HG03457 (cell line): ENCODE data around the gene HNRNPUL1.

ENCODE experiments used
- ATAC-seq: cut with Tn5 transposase; IDR thresholded peaks from one replicate; pipeline ENCODE4 v1.9.1; 2021; ENCODE audit warnings: moderate number of reproducible peaks; ENCODE audit not compliant: unreplicated experiment

The HNRNPUL1 gene

DNA sequence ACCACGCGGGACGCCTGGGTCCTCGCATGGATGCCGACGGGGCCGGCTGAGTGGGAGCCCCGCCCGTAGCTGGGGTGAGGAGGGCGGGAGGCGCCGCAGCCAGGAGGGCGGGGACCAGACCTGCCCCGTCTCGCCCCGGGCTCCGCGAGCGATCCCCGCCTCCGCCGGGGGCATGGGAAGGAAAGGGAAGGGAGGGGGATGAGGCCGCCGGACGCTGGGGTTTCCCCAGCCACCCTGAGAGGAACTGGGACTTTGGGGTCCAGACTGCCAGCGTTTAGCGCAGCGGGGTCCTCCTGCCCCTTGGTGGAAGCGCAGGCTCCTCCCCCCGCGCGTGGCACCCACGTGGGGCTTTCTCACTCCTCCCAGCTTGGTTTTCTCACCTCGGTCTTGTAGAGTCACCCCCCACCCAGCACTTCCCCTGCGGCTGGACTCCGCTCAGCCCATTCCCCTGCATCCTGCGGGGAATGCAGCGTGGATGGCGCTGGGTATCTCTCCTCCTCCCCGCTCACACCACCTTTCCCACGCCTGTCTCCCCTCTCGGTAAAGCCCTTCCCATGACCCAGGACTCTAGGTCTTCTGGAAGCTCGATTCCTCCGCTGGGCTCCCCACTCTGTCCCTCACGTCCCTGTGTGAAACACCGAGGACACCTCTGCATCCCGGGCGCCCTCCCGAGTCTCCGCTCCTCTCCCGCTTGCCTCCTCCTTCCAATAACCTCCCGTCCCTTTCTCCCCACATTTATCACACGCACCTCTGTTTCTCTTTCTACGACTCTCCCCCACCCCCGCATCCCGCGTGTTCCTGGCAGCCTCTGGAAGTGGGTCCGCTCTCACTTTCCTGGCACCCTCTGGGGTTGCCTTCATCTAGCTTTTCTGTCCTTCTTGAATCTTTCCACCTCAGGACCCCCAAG lies 87.4 kb downstream of the HNRNPUL1 start:
- peak; percentile 29 for ATAC-seq

DNA sequence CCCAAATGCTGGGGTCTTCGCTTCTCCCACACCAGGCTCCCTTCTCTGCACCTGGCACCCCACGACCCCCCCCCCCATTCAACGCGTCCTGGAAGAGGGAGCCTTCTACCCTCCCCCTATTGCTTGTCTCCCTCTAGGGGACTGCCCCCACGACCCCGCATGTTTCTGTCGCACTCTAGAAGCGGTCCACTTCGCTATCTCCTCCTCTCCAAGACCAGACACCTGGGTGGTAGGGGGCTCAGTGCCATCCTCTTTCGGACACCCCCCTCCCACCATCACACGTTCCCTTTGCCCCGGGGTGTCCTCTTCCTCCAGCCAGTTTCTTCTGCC lies 88.1 kb downstream of the HNRNPUL1 start:
- ATAC-seq: no peak

DNA sequence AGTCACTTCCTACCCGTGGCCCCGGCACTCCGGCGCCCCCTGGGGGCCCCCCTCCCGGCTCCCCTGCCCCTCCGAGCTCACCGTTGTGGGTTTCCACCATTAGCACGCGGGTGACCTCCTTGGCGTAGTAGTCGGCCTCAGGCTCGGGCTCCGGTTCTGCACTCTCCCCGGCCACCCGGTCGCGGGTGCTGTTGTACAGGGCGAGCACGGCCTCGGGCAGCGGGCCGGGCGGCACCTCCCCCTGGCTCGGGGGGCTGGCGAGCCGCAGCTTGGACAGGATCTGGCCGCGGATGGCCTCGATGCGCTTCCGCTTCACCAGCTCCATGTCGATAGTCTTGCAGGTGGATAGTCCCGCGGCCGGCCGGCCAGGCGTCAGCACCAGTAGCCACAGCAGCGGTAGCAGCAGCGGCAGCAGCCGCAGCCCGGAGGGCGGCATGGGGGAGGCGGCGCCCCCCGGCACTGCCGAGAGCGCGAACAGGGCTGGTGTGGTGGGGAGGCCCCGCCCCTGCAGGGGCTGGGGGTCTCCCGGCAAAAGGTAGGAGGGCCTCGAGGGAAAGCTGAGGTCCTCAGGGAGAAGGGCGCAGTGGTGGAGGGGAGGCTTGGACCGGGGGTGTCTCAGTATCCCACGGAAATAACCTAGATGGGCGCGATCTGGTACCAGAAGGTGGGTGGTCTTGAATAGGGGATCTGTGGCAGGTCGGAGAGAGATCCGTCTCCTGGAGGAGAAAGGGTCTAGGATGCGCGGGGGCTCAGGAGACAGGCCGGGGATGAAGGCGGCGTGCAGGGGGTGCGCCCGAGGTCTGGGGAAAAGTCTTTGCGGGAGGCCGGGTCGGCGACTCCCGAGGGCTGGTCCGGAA lies 88.7 kb downstream of the HNRNPUL1 start:
- no peak for ATAC-seq

DNA sequence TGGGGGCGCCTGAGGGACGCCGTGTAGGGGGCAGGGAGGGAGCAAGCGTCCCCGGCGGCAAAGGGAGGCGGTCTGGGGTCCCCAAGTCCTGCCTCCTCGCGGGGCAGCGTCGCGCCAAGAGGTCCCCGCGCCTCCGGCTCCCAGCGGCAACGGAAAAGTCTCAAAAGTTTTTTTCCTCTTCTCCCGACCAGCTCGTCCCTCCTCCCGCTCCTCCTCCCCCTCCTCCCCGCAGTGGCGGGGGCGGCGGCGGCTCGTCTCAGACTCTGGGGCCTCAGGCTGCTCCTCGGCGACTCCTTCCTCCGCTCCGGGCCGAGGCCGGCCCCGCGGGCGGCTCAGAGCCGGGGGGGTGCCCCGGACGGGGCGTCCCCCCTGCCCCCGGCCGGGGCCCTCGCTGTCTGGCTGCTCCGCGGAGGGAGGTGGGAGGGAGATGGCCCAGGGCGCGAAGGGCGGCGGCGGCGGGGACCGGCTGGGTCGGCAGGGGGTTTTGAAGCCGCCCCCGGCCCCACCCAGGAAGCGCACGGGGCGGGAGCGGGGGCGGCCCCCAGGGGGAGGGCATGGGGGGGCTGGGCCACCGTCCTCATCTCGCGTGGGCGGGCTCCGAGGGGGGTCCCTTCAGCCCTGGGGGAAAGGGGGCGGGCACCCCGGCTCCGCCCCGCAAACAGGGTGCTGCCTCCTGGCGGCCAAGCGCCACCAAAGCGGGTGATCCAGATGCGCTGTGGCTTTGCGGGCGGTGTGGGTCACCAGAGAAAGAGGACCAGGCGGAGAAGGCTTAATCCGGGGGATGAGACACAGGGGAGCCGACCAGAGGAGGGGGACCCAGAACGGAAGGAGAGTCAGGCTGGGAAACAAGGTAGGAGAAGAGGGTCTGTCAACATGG lies 89.5 kb downstream of the HNRNPUL1 start, which contains the start of gene TGFB1:
Gene TGFB1 (minus strand): TSS at position 457 of the 877 bp plus-strand sequence. CDS start 878 bp downstream, outside the sequence.
- peak; percentile 33 for ATAC-seq

DNA sequence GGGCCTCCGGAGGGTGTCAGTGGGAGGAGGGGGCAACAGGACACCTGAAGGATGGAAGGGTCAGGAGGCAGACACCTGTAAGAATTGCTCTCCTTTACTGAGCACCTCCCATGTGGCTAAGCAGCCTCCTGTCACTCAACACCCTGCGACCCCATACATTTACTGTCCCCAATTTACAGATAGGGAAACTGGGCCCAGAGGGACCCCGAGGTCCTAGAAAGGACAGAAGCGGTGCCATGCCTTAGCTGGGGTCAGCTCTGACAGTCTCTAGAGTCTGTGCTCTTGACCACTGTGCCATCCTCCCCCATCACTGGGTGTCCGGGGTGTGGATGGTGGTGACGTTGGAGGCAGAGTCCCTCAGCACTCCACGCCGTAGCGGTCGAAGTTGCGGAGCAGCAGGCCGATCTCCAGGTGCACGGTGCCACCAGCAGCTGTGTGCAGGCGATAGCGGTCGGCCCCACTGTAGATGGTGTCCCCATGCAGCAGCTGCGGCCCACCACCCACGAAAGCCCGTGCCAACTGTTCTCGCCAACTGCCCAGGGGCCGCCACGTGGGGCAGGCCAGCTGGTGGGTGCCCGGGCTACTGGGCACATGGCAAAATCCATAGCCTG lies 90.3 kb downstream of the HNRNPUL1 start:
- ATAC-seq: no peak

DNA sequence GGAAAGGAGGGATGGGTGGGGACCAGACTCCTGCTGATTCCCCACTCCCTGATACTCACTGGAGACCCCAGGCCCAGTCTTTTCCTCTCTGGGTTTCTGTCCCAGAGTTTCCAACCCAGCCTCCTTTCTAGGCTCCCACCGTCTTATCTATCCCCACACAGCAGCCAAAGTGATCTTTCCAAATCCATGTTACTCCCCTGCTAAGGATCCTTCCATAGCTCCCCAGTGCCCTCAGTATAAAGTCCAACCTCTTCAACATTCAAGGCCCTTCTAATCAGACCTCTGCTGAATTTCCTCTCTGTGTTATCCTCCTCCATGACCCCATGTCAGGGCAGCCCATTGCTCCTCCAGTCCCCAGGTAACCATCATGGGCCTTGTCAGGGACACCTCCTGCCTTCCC lies 90.9 kb downstream of the HNRNPUL1 start:
- ATAC-seq: no peak

DNA sequence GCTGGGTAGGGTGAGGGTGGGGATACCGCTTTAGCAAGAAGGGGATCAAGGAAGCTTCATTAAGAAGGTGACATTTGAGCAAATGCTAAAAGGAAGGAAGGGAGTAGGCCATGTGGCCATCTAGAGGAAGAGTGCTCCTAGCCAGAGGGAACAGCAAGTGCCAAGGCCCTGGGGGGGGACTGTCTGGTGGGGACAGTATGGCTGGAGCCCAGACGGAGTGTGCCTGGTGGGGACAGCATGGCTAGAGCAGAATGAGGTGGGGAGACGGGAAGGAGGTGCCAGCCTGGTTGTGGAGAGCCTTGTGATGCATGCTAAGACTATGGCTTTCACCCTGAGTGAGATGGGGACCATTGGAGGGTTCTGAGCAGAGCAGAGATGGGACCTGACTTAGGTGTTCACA lies 91.6 kb downstream of the HNRNPUL1 start:
- ATAC-seq: no peak

DNA sequence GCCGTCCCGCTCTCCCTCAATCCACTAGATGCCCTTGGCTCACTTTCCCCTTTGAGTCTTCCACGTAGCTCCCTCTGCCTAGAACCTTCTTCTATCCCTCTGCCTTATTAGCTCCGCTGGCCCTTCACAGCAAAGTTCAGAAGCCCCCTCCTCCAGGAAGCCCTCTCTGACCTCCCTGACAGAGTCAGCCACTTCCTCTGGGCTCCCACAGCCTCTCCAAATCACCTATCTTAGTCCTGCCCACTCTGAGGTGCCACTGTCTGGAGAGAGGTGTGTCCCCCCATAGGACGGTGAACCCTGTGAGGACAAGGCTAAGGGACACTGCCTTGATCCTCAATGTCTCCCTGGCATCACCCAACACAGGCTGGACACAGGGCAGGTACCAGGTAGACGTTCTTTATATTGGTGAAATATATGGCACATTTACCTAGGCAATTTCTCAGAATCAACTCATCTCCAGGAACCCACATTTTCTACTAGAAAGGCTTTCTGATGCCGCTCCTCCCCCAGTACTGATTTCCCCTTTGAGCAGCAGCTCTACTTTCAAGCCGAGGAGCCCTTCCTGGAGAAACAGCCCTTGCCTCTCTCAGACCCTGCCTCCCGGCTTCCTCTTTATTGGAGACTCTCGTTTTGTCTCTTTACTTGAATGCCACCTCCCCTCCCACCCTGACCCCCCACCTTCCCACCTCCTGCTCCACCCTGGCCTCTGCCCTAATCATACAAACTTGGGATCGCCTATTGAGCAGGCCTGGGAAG lies 93.0 kb downstream of the HNRNPUL1 start:
- no peak for ATAC-seq
